HG03469 (cell line): Measurements from ENCODE around the gene GLDC.

Source experiments
- ATAC-seq: cut with Tn5 transposase; IDR thresholded peaks from one replicate; pipeline ENCODE4 v1.9.1; 2021; ENCODE audit warnings: mild to moderate bottlenecking, moderate library complexity, moderate number of reproducible peaks; ENCODE audit not compliant: unreplicated experiment

The GLDC gene

GRCh38 chr9:6525326-6526045 lies 120.0 kb downstream of the GLDC start:
- no peak for ATAC-seq

- ATAC-seq, result no peak
Measured at GRCh38 chr9:6522263-6522662, 123.3 kb downstream of the GLDC start.

GRCh38 chr9:6512085-6512657 lies 133.4 kb downstream of the GLDC start:
- ATAC-seq, result no peak

- no peak for ATAC-seq
Measured at GRCh38 chr9:6506571-6506970, 139.0 kb downstream of the GLDC start.

- ATAC-seq, result no peak
Measured at GRCh38 chr9:6502399-6502798, 143.1 kb downstream of the GLDC start.

- ATAC-seq, result no peak
Measured at GRCh38 chr9:6501526-6502210, 143.9 kb downstream of the GLDC start.

- no peak for ATAC-seq
Measured at GRCh38 chr9:6498982-6499381, 146.5 kb downstream of the GLDC start.

GRCh38 chr9:6495466-6495865 lies 150.1 kb downstream of the GLDC start:
- no peak for ATAC-seq

GRCh38 chr9:6490863-6491262 lies 154.7 kb downstream of the GLDC start:
- ATAC-seq, result no peak

GRCh38 chr9:6489099-6489498 lies 156.4 kb downstream of the GLDC start:
- no peak for ATAC-seq

GRCh38 chr9:6488395-6488794 lies 157.1 kb downstream of the GLDC start:
- no peak for ATAC-seq

- no peak for ATAC-seq
Measured at GRCh38 chr9:6484210-6484609, 161.3 kb downstream of the GLDC start.
